ENCODE results near the gene TRPM7. TPM values are rescaled to one million over a fixed set of nuclear protein-coding genes. Genes with fewer than 3 reads are reported as not detected.
A peak's percentile ranks its signal among the peaks of the same experiment; 100 is the strongest.

The TRPM7 gene
- 41.2 TPM for total RNA-seq

- peaks cover 0 to 8% (median 0%) of the 10 kb centered on the region in 3 donors for H3K36me3 ChIP-seq (ENCODE audit: control insufficient read depth in 3 of 3, insufficient read depth in 3 of 3, low read length in 3 of 3)
- peak within 1 kb of the TSS; percentile 84 to 97 (median 94) for H3K4me3 ChIP-seq (ENCODE audit: low read length in 3 of 3)
- H3K9ac ChIP-seq (ENCODE audit: low read depth in 1 of 3, low read length in 3 of 3): peak within 1 kb of the TSS; percentile 91 to 97 (median 96)
- peak within 1 kb of the TSS; percentile 92 for H3K27ac ChIP-seq (ENCODE audit: low read depth, low read length)
- peaks cover 8 to 28% (median 21%) of the 10 kb centered on the region in 3 donors for H3K4me1 ChIP-seq (ENCODE audit: control insufficient read depth in 3 of 3, insufficient read depth in 3 of 3, low read length in 3 of 3)
- no peaks in the 10 kb centered on the region for H3K9me3 ChIP-seq (ENCODE audit: control insufficient read depth in 3 of 3, low read length in 3 of 3)
- no peaks in the 10 kb centered on the region for H3K27me3 ChIP-seq (ENCODE audit: control insufficient read depth in 3 of 3, insufficient read depth in 3 of 3, low read length in 3 of 3)
Measured at GRCh38 chr15:50686469-50687301, at the start of gene TRPM7. TSS of gene TRPM7 (minus strand) at chr15:50686797. CDS start at chr15:50686533, 264 bp downstream.

GRCh38 chr15:50735156-50735555 lies 48.6 kb upstream of the TRPM7 start:
- Histone ChIP-seq H3K4me1 (ENCODE audit: control insufficient read depth in 3 of 3, insufficient read depth in 3 of 3, low read length in 3 of 3) (no peaks in the 10 kb centered on the region), H3K36me3 (ENCODE audit: control insufficient read depth in 3 of 3, insufficient read depth in 3 of 3, low read length in 3 of 3) (peaks cover 26 to 65% (median 39%) of the 10 kb centered on the region in 3 donors), H3K27me3 (ENCODE audit: control insufficient read depth in 3 of 3, insufficient read depth in 3 of 3, low read length in 3 of 3) (no peaks in the 10 kb centered on the region), H3K4me3 (ENCODE audit: low read length in 3 of 3) (no peak overlapping the region), H3K27ac (ENCODE audit: low read depth, low read length) (no peak overlapping the region), H3K9ac (ENCODE audit: low read depth in 1 of 3, low read length in 3 of 3) (no peak overlapping the region), H3K9me3 (ENCODE audit: control insufficient read depth in 3 of 3, low read length in 3 of 3) (no peaks in the 10 kb centered on the region)

GRCh38 chr15:50726315-50726714 lies 39.7 kb upstream of the TRPM7 start:
- Histone ChIP-seq H3K9me3 (ENCODE audit: control insufficient read depth in 3 of 3, low read length in 3 of 3) (no peaks in the 10 kb centered on the region), H3K4me1 (ENCODE audit: control insufficient read depth in 3 of 3, insufficient read depth in 3 of 3, low read length in 3 of 3) (no peaks in the 10 kb centered on the region), H3K36me3 (ENCODE audit: control insufficient read depth in 3 of 3, insufficient read depth in 3 of 3, low read length in 3 of 3) (peaks cover 21 to 68% (median 44%) of the 10 kb centered on the region in 3 donors), H3K27ac (ENCODE audit: low read depth, low read length) (no peak overlapping the region), H3K9ac (ENCODE audit: low read depth in 1 of 3, low read length in 3 of 3) (no peak overlapping the region), H3K4me3 (ENCODE audit: low read length in 3 of 3) (no peak overlapping the region), H3K27me3 (ENCODE audit: control insufficient read depth in 3 of 3, insufficient read depth in 3 of 3, low read length in 3 of 3) (no peaks in the 10 kb centered on the region)

- Histone ChIP-seq H3K4me3 (ENCODE audit: low read length in 3 of 3) (no peak overlapping the region), H3K27ac (ENCODE audit: low read depth, low read length) (no peak overlapping the region), H3K27me3 (ENCODE audit: control insufficient read depth in 3 of 3, insufficient read depth in 3 of 3, low read length in 3 of 3) (no peaks in the 10 kb centered on the region), H3K9me3 (ENCODE audit: control insufficient read depth in 3 of 3, low read length in 3 of 3) (no peaks in the 10 kb centered on the region), H3K9ac (ENCODE audit: low read depth in 1 of 3, low read length in 3 of 3) (no peak overlapping the region), H3K36me3 (ENCODE audit: control insufficient read depth in 3 of 3, insufficient read depth in 3 of 3, low read length in 3 of 3) (peaks cover 21 to 64% (median 43%) of the 10 kb centered on the region in 3 donors), H3K4me1 (ENCODE audit: control insufficient read depth in 3 of 3, insufficient read depth in 3 of 3, low read length in 3 of 3) (no peaks in the 10 kb centered on the region)
Measured at GRCh38 chr15:50718700-50719125, 32.1 kb upstream of the TRPM7 start.

- Histone ChIP-seq H3K36me3 (ENCODE audit: control insufficient read depth in 3 of 3, insufficient read depth in 3 of 3, low read length in 3 of 3) (peaks cover under 1 to 19% (median 16%) of the 10 kb centered on the region in 3 donors), H3K27me3 (ENCODE audit: control insufficient read depth in 3 of 3, insufficient read depth in 3 of 3, low read length in 3 of 3) (no peaks in the 10 kb centered on the region), H3K9ac (ENCODE audit: low read depth in 1 of 3, low read length in 3 of 3) (no peak overlapping the region), H3K27ac (ENCODE audit: low read depth, low read length) (no peak overlapping the region), H3K9me3 (ENCODE audit: control insufficient read depth in 3 of 3, low read length in 3 of 3) (no peaks in the 10 kb centered on the region), H3K4me3 (ENCODE audit: low read length in 3 of 3) (no peak overlapping the region), H3K4me1 (ENCODE audit: control insufficient read depth in 3 of 3, insufficient read depth in 3 of 3, low read length in 3 of 3) (no peaks in the 10 kb centered on the region)
Measured at GRCh38 chr15:50712018-50712417, 25.4 kb upstream of the TRPM7 start.

- H3K9ac ChIP-seq (ENCODE audit: low read depth in 1 of 3, low read length in 3 of 3): peak overlapping the region in 1 of 3 donors; percentile 10
- peaks cover 0 to 24% (median 12%) of the 10 kb centered on the region in 3 donors for H3K36me3 ChIP-seq (ENCODE audit: control insufficient read depth in 3 of 3, insufficient read depth in 3 of 3, low read length in 3 of 3)
Measured at GRCh38 chr15:50710585-50710984, 24.0 kb upstream of the TRPM7 start.

GRCh38 chr15:50707878-50708427 lies 21.4 kb upstream of the TRPM7 start:
- no peaks in the 10 kb centered on the region for H3K9me3 ChIP-seq (ENCODE audit: control insufficient read depth in 3 of 3, low read length in 3 of 3)
- H3K27me3 ChIP-seq (ENCODE audit: control insufficient read depth in 3 of 3, insufficient read depth in 3 of 3, low read length in 3 of 3): no peaks in the 10 kb centered on the region
- H3K9ac ChIP-seq (ENCODE audit: low read depth in 1 of 3, low read length in 3 of 3): no peak overlapping the region
- no peaks in the 10 kb centered on the region for H3K4me1 ChIP-seq (ENCODE audit: control insufficient read depth in 3 of 3, insufficient read depth in 3 of 3, low read length in 3 of 3)
- H3K36me3 ChIP-seq (ENCODE audit: control insufficient read depth in 3 of 3, insufficient read depth in 3 of 3, low read length in 3 of 3): peaks cover 0 to 20% (median 3%) of the 10 kb centered on the region in 3 donors
- H3K27ac ChIP-seq (ENCODE audit: low read depth, low read length): no peak overlapping the region
- no peak overlapping the region for H3K4me3 ChIP-seq (ENCODE audit: low read length in 3 of 3)

More at GRCh38 chr15:50710585-50710984, 24.0 kb upstream of the TRPM7 start:
- Histone ChIP-seq H3K4me1 (ENCODE audit: control insufficient read depth in 3 of 3, insufficient read depth in 3 of 3, low read length in 3 of 3) (no peaks in the 10 kb centered on the region), H3K4me3 (ENCODE audit: low read length in 3 of 3) (no peak overlapping the region), H3K27ac (ENCODE audit: low read depth, low read length) (peak overlapping the region; percentile 7), H3K27me3 (ENCODE audit: control insufficient read depth in 3 of 3, insufficient read depth in 3 of 3, low read length in 3 of 3) (no peaks in the 10 kb centered on the region), H3K9me3 (ENCODE audit: control insufficient read depth in 3 of 3, low read length in 3 of 3) (no peaks in the 10 kb centered on the region)

GRCh38 chr15:50702762-50703334 lies 16.3 kb upstream of the TRPM7 start:
- no peak overlapping the region for H3K9ac ChIP-seq (ENCODE audit: low read depth in 1 of 3, low read length in 3 of 3)
- no peaks in the 10 kb centered on the region for H3K9me3 ChIP-seq (ENCODE audit: control insufficient read depth in 3 of 3, low read length in 3 of 3)
- H3K27ac ChIP-seq (ENCODE audit: low read depth, low read length): no peak overlapping the region
- H3K4me3 ChIP-seq (ENCODE audit: low read length in 3 of 3): no peak overlapping the region
- no peaks in the 10 kb centered on the region for H3K4me1 ChIP-seq (ENCODE audit: control insufficient read depth in 3 of 3, insufficient read depth in 3 of 3, low read length in 3 of 3)
- no peaks in the 10 kb centered on the region for H3K27me3 ChIP-seq (ENCODE audit: control insufficient read depth in 3 of 3, insufficient read depth in 3 of 3, low read length in 3 of 3)
- H3K36me3 ChIP-seq (ENCODE audit: control insufficient read depth in 3 of 3, insufficient read depth in 3 of 3, low read length in 3 of 3): peaks cover 0 to 10% (median 3%) of the 10 kb centered on the region in 3 donors

- H3K4me3 ChIP-seq (ENCODE audit: low read length in 3 of 3): no peak overlapping the region
- no peak overlapping the region for H3K27ac ChIP-seq (ENCODE audit: low read depth, low read length)
- no peak overlapping the region for H3K9ac ChIP-seq (ENCODE audit: low read depth in 1 of 3, low read length in 3 of 3)
- H3K9me3 ChIP-seq (ENCODE audit: control insufficient read depth in 3 of 3, low read length in 3 of 3): no peaks in the 10 kb centered on the region
- H3K36me3 ChIP-seq (ENCODE audit: control insufficient read depth in 3 of 3, insufficient read depth in 3 of 3, low read length in 3 of 3): no peaks in the 10 kb centered on the region
- no peaks in the 10 kb centered on the region for H3K27me3 ChIP-seq (ENCODE audit: control insufficient read depth in 3 of 3, insufficient read depth in 3 of 3, low read length in 3 of 3)
- H3K4me1 ChIP-seq (ENCODE audit: control insufficient read depth in 3 of 3, insufficient read depth in 3 of 3, low read length in 3 of 3): no peaks in the 10 kb centered on the region
Measured at GRCh38 chr15:50698101-50698500, 11.5 kb upstream of the TRPM7 start.
